ENCODE measurements around the gene RPS27A.
A peak's percentile ranks its signal among the peaks of the same experiment; 100 is the strongest.
"Not testable (repeated sequence)": the region's sequence is repeated elsewhere in the genome, so short reads cannot be mapped to it uniquely, and the experiment has no call there.

Gene RPS27A

GRCh38 chr2:55274346-55274745 is 41.9 kb downstream of the RPS27A start:
- H3K9me3 ChIP-seq (ENCODE audit: control insufficient read depth, insufficient read depth, low read length); DNase-seq (ENCODE audit: low read depth, low spot score); H3K36me3 ChIP-seq (ENCODE audit: control insufficient read depth, insufficient read depth, low read length); H3K4me3 ChIP-seq (ENCODE audit: low read length); H3K4me1 ChIP-seq (ENCODE audit: control insufficient read depth, insufficient read depth, low read length); H3K27me3 ChIP-seq (ENCODE audit: control insufficient read depth, insufficient read depth, low read length); H3K27ac ChIP-seq (ENCODE audit: low read length): not testable (repeated sequence)
- WGBS (ENCODE audit: insufficient coverage, insufficient read length), result no CpG with 5 or more reads among the region's 2 CpGs

DNA sequence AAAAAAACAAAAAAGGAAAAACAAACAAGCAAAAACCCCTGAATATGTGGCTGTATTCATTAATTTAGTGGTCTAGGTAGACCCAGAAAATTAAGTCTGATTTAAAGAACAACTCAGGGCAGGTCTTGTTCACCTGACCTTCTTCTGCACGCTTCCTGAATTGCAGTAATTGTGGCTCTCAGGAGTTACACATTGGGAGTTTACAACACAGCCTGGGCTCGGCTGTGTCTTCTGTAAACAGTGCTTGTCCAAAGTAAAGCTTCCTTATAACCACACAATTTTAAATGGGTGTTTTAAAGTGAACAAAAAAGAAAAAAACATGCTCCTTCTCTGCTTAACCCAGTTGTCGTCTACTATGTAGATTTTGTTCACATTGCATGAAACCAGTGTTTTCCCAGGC is 44.8 kb downstream of the RPS27A start:
- WGBS (ENCODE audit: insufficient coverage, insufficient read length), result no CpG with 5 or more reads among the region's 3 CpGs
- no peak for DNase-seq (ENCODE audit: low read depth, low spot score)
- H3K27ac ChIP-seq (ENCODE audit: low read length), result no peak overlapping the region
- peaks cover 2% of the 10 kb centered on the region; the same call in 1 of the 2 replicates for H3K4me1 ChIP-seq (ENCODE audit: control insufficient read depth, insufficient read depth, low read length)
- H3K4me3 ChIP-seq (ENCODE audit: low read length), result no peak overlapping the region
- no peaks in the 10 kb centered on the region for H3K9me3 ChIP-seq (ENCODE audit: control insufficient read depth, insufficient read depth, low read length)
- H3K27me3 ChIP-seq (ENCODE audit: control insufficient read depth, insufficient read depth, low read length), result no peaks in the 10 kb centered on the region
- no peaks in the 10 kb centered on the region for H3K36me3 ChIP-seq (ENCODE audit: control insufficient read depth, insufficient read depth, low read length)

GRCh38 chr2:55279214-55279835 is 46.8 kb downstream of the RPS27A start:
- WGBS (ENCODE audit: insufficient coverage, insufficient read length), result no CpG with 5 or more reads among the region's 10 CpGs
- not testable (repeated sequence) for H3K27me3 ChIP-seq (ENCODE audit: control insufficient read depth, insufficient read depth, low read length); H3K27ac ChIP-seq (ENCODE audit: low read length); H3K4me1 ChIP-seq (ENCODE audit: control insufficient read depth, insufficient read depth, low read length); H3K4me3 ChIP-seq (ENCODE audit: low read length); DNase-seq (ENCODE audit: low read depth, low spot score); H3K36me3 ChIP-seq (ENCODE audit: control insufficient read depth, insufficient read depth, low read length); H3K9me3 ChIP-seq (ENCODE audit: control insufficient read depth, insufficient read depth, low read length)

DNA sequence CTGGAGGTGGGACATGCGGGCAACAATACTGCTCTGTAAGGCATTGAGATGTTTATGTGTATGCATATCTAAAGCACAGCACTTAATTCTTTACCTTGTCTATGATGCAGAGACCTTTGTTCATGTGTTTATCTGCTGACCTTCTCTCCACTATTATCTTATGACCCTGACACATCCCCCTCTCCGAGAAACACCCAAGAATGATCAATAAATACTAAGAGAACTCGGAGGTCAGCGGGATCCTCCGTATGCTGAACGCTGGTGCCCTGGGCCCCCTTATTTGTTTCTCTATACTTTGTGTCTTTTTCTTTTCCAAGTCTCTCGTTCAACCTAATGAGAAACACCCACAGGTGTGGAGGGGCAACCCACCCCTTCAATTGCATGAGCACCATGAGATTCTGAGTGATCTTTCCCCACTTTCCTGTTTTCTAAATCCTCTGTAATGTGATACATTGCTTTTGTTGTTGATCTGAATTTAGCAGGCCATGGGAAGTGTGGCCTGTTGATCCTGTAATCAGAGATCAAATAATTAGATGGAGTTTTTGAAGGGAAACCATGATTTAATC is 47.5 kb downstream of the RPS27A start:
- H3K9me3 ChIP-seq (ENCODE audit: control insufficient read depth, insufficient read depth, low read length); H3K27me3 ChIP-seq (ENCODE audit: control insufficient read depth, insufficient read depth, low read length); DNase-seq (ENCODE audit: low read depth, low spot score); H3K36me3 ChIP-seq (ENCODE audit: control insufficient read depth, insufficient read depth, low read length); H3K4me3 ChIP-seq (ENCODE audit: low read length); H3K27ac ChIP-seq (ENCODE audit: low read length); H3K4me1 ChIP-seq (ENCODE audit: control insufficient read depth, insufficient read depth, low read length): not testable (repeated sequence)
- whole genome bisulfite sequencing (ENCODE audit: insufficient coverage, insufficient read length), result no CpG with 5 or more reads among the region's 7 CpGs

DNA sequence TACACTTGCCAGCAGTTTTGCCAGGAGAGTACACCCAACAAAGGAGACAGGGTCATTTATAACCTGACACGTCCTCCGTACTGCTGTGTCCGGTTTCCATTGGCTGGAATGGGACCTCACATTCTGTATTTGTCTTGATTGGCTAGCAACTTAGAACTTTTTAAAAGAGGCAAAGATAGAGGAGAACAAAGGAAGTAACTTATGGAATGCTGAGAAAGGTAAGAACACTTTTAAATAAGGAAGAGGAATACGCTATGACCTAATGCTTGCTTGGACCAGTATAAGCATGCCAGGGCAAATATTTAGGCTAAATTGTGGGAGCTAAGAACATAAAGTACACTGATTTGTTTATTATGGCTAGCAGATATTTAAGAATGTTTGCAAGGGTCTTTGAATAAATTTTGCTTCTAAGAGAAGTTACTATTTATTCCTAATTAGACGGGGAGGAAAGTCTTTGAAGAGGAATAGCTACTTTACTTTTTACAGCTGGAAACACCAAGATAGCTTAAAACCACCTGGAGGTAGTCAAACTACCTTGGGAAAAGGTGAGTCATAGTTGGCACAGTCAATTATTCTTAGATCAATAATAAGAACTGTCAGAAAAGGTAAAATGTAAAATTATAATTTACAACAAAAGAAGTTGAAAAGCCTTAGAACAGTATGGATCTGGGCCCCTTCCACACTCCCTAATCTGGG is 48.5 kb downstream of the RPS27A start:
- not testable (repeated sequence) for H3K9me3 ChIP-seq (ENCODE audit: control insufficient read depth, insufficient read depth, low read length); H3K27me3 ChIP-seq (ENCODE audit: control insufficient read depth, insufficient read depth, low read length); H3K4me3 ChIP-seq (ENCODE audit: low read length); H3K27ac ChIP-seq (ENCODE audit: low read length); DNase-seq (ENCODE audit: low read depth, low spot score); H3K36me3 ChIP-seq (ENCODE audit: control insufficient read depth, insufficient read depth, low read length); H3K4me1 ChIP-seq (ENCODE audit: control insufficient read depth, insufficient read depth, low read length)
- WGBS (ENCODE audit: insufficient coverage, insufficient read length), result no CpG with 5 or more reads among the region's 5 CpGs

DNA sequence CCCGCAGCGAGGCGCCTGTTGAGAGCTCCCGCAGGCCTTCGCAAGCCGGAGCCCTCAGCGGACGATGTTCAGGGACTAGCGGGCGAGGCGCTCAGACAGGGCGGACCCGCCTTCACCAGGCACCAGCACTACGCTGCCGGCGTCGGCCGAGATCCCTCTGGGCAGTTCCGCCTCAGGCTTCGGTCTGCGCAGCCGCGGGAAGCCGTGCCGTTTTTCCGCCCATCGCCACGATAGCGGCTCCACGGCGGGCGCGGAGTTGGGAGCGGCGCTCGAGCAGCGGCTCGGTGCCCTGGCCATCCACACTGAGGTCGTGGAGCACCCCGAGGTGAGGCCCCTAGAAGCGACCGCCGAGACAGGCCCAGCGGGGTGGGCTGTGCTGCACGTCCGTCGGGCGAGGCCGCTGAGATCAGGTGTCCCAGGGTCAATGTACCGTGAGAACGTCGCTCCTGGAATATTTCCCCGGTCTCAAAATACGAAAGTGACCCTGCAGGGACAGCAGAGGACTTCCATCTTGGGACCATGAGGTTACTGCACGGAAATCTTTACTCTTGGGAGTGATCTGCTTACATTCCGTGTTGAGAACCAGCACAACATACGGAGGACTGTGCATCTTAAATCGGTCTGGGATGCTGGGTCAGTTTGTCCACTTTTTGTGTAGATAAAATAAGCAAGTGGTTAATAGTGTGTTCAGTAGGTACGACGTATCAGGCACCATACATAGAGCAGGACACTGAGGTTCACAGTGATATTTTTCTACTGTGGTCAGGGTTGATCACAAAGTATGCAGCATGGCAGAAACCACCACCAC is 49.8 kb downstream of the RPS27A start:
- Histone ChIP-seq H3K27ac (ENCODE audit: low read length) (no peak overlapping the region), H3K27me3 (ENCODE audit: control insufficient read depth, insufficient read depth, low read length) (no peaks in the 10 kb centered on the region), H3K4me3 (ENCODE audit: low read length) (peak overlapping the region; percentile 44; the same call in 1 of the 2 replicates), H3K36me3 (ENCODE audit: control insufficient read depth, insufficient read depth, low read length) (no peaks in the 10 kb centered on the region), H3K9me3 (ENCODE audit: control insufficient read depth, insufficient read depth, low read length) (no peaks in the 10 kb centered on the region), H3K4me1 (ENCODE audit: control insufficient read depth, insufficient read depth, low read length) (peaks cover 2% of the 10 kb centered on the region; the same call in 1 of the 2 replicates)
- no CpG with 5 or more reads among the region's 60 CpGs for WGBS (ENCODE audit: insufficient coverage, insufficient read length)
- DNase-seq (ENCODE audit: low read depth, low spot score), result no peak

DNA sequence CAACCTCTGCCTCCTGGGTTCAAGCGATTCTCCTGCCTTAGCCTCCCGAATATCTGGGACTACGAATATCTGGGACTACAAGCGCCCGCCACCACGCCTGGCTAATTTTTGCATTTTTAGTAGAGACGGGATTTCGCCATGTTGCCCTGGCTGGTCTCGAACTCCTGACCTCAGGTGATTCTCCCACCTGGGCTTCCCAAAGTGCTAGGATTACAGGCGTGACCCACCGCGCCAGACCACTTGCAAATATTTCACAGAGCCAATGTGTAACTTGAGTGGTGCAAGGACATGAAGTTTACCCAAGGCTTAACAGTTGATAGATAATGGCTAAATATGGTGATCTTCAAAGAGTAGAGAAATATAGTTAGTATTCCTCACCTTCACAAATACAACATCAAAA is 50.6 kb downstream of the RPS27A start:
- no peaks in the 10 kb centered on the region for H3K9me3 ChIP-seq (ENCODE audit: control insufficient read depth, insufficient read depth, low read length)
- no peak for DNase-seq (ENCODE audit: low read depth, low spot score)
- H3K36me3 ChIP-seq (ENCODE audit: control insufficient read depth, insufficient read depth, low read length), result no peaks in the 10 kb centered on the region
- H3K4me1 ChIP-seq (ENCODE audit: control insufficient read depth, insufficient read depth, low read length), result peaks cover 2% of the 10 kb centered on the region; the same call in 1 of the 2 replicates
- H3K27me3 ChIP-seq (ENCODE audit: control insufficient read depth, insufficient read depth, low read length), result no peaks in the 10 kb centered on the region
- no CpG with 5 or more reads among the region's 12 CpGs for WGBS (ENCODE audit: insufficient coverage, insufficient read length)
- no peak overlapping the region for H3K27ac ChIP-seq (ENCODE audit: low read length)
- H3K4me3 ChIP-seq (ENCODE audit: low read length), result no peak overlapping the region

Measured in iPS DF 6.9 (cell line).